ENCODE data around the gene ZNF549.
"Not testable (repeated sequence)": the region's sequence is repeated elsewhere in the genome, so short reads cannot be mapped to it uniquely, and the experiment has no call there.

Gene ZNF549

GRCh38 chr19:57527136-57527881 is at the start of gene ZNF549:
TSS of gene ZNF549 (plus strand) at chr19:57527356. CDS start at chr19:57527574, 218 bp downstream.
- peak; percentile 66 to 80 (median 76) for DNase-seq (ENCODE audit: low read depth in 4 of 4, low spot score in 1 of 4)

GRCh38 chr19:57487477-57488298 is 39.5 kb upstream of the ZNF549 start, which contains the start of gene ZNF419:
TSS of gene ZNF419 (plus strand) at chr19:57487750. CDS start at chr19:57487951, 201 bp downstream.
- DNase-seq (ENCODE audit: low read depth in 4 of 4, low spot score in 1 of 4): peak; percentile 86 to 96 (median 90)

GRCh38 chr19:57488299-57488644 is 38.9 kb upstream of the ZNF549 start:
- DNase-seq (ENCODE audit: low read depth in 4 of 4, low spot score in 1 of 4): not testable (repeated sequence)

- DNase-seq (ENCODE audit: low read depth in 4 of 4, low spot score in 1 of 4): not testable (repeated sequence)
These were observed 27.9 kb upstream of the ZNF549 start for GRCh38 chr19:57499332-57499679.

- DNase-seq (ENCODE audit: low read depth in 4 of 4, low spot score in 1 of 4): peak; percentile 89 to 95 (median 93)
These were observed 27.3 kb upstream of the ZNF549 start, which contains the start of gene ZNF773 for GRCh38 chr19:57499680-57500395. TSS of gene ZNF773 (plus strand) at chr19:57499938. CDS start at chr19:57500081, 143 bp downstream.

GRCh38 chr19:57500400-57500799 is 26.8 kb upstream of the ZNF549 start:
- DNase-seq (ENCODE audit: low read depth in 4 of 4, low spot score in 1 of 4): not testable (repeated sequence)

GRCh38 chr19:57506163-57506562 is 21.0 kb upstream of the ZNF549 start:
- no peak for DNase-seq (ENCODE audit: low read depth in 4 of 4, low spot score in 1 of 4)

- DNase-seq (ENCODE audit: low read depth in 4 of 4, low spot score in 1 of 4): no peak
These were observed 15.7 kb upstream of the ZNF549 start for GRCh38 chr19:57511484-57511883.

GRCh38 chr19:57512845-57513244 is 14.3 kb upstream of the ZNF549 start:
- no peak for DNase-seq (ENCODE audit: low read depth in 4 of 4, low spot score in 1 of 4)

- DNase-seq (ENCODE audit: low read depth in 4 of 4, low spot score in 1 of 4): no peak
These were observed 11.9 kb upstream of the ZNF549 start for GRCh38 chr19:57515255-57515654.

GRCh38 chr19:57518021-57518420 is 9.1 kb upstream of the ZNF549 start:
- not testable (repeated sequence) for DNase-seq (ENCODE audit: low read depth in 4 of 4, low spot score in 1 of 4)

GRCh38 chr19:57537953-57538547 is 10.9 kb downstream of the ZNF549 start:
- no peak for DNase-seq (ENCODE audit: low read depth in 4 of 4, low spot score in 1 of 4)

- DNase-seq (ENCODE audit: low read depth in 4 of 4, low spot score in 1 of 4): no peak
These were observed 19.4 kb downstream of the ZNF549 start for GRCh38 chr19:57546513-57546912.

- DNase-seq (ENCODE audit: low read depth in 4 of 4, low spot score in 1 of 4): no peak
These were observed 25.3 kb downstream of the ZNF549 start for GRCh38 chr19:57552432-57552831.

GRCh38 chr19:57557659-57558058 is 30.5 kb downstream of the ZNF549 start:
- no peak for DNase-seq (ENCODE audit: low read depth in 4 of 4, low spot score in 1 of 4)

- DNase-seq (ENCODE audit: low read depth in 4 of 4, low spot score in 1 of 4): no peak
These were observed 31.4 kb downstream of the ZNF549 start for GRCh38 chr19:57558525-57558924.

- DNase-seq (ENCODE audit: low read depth in 4 of 4, low spot score in 1 of 4): peak in 1 of 4 experiments; percentile 2
These were observed 31.9 kb downstream of the ZNF549 start for GRCh38 chr19:57559008-57559403.

- peak; percentile 56 to 84 (median 82) for DNase-seq (ENCODE audit: low read depth in 4 of 4, low spot score in 1 of 4)
These were observed 32.4 kb downstream of the ZNF549 start, which contains the start of gene ZNF550 for GRCh38 chr19:57559404-57560025. TSS of gene ZNF550 (minus strand) at chr19:57559863. CDS start at chr19:57559682, 181 bp downstream.

- DNase-seq (ENCODE audit: low read depth in 4 of 4, low spot score in 1 of 4): no peak
These were observed 32.9 kb downstream of the ZNF549 start for GRCh38 chr19:57560049-57560491.

GRCh38 chr19:57563547-57563946 is 36.4 kb downstream of the ZNF549 start:
- DNase-seq (ENCODE audit: low read depth in 4 of 4, low spot score in 1 of 4): no peak

Measured in stimulated activated CD4-positive, alpha-beta T cell treated with anti-CD3 and anti-CD28 coated beads, Interleukin-1b, Interleukin-23, amount 100 ng/mL, for 24 hours (primary cell).